ENCODE data around the gene HOMER2. TPM values are rescaled to one million over a fixed set of nuclear protein-coding genes. Genes with fewer than 3 reads are reported as not detected.
A peak's percentile ranks its signal among the peaks of the same experiment; 100 is the strongest.

Gene HOMER2
- total RNA-seq, 4 donors from 2014 or later, result 30.9 to 59.0 (median 39.4) TPM

DNA sequence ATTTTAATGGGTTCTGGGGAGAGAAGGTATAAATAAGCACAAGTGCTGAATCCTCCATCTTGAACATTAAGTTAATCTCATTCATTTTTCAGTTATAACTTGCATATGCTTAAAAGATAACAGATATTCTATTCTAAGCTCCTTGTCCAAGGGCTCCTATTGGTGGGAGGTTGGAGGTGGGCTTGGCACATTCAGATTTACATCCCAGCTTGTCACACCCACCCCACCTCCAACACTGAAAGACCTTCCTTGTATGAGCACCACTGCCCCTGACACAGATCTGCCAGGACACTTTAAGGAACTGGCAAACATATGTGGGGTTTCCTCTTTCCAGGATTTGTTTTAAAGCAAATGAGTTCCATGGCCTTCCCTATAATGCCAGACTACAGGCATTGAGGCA is 30.6 kb downstream of the HOMER2 start:
- H3K27ac ChIP-seq, result no peak overlapping the region
- TF ChIP-seq POLR2A (IDR thresholded peaks at IDR 0.05), result no peak
- TF ChIP-seq, protein P1, sequence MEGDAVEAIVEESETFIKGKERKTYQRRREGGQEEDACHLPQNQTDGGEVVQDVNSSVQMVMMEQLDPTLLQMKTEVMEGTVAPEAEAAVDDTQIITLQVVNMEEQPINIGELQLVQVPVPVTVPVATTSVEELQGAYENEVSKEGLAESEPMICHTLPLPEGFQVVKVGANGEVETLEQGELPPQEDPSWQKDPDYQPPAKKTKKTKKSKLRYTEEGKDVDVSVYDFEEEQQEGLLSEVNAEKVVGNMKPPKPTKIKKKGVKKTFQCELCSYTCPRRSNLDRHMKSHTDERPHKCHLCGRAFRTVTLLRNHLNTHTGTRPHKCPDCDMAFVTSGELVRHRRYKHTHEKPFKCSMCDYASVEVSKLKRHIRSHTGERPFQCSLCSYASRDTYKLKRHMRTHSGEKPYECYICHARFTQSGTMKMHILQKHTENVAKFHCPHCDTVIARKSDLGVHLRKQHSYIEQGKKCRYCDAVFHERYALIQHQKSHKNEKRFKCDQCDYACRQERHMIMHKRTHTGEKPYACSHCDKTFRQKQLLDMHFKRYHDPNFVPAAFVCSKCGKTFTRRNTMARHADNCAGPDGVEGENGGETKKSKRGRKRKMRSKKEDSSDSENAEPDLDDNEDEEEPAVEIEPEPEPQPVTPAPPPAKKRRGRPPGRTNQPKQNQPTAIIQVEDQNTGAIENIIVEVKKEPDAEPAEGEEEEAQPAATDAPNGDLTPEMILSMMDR (IDR thresholded peaks at IDR 0.05), result no peak
- H3K36me3 ChIP-seq, result no peaks in the 10 kb centered on the region
- no peak for DNase-seq
- H3K27me3 ChIP-seq, result no peaks in the 10 kb centered on the region
- peaks cover 7 to 27% (median 10%) of the 10 kb centered on the region in 3 donors for H3K4me1 ChIP-seq
- intact Hi-C loops (cut with DNase I), result no loop called here
- no peaks in the 10 kb centered on the region for H3K9me3 ChIP-seq
- H3K4me3 ChIP-seq, result no peak overlapping the region

- no peak overlapping the region for H3K4me3 ChIP-seq
- 80 to 91% methylated on average over 7 to 8 of the region's 8 CpGs for WGBS, 2 donors
- TF ChIP-seq, protein P1 (IDR thresholded peaks at IDR 0.05), result no peak
- TF ChIP-seq POLR2A (IDR thresholded peaks at IDR 0.05), result no peak
- H3K27ac ChIP-seq, result no peak overlapping the region
- no peak for DNase-seq
- H3K27me3 ChIP-seq, result no peaks in the 10 kb centered on the region
- no peaks in the 10 kb centered on the region for H3K9me3 ChIP-seq
- H3K4me1 ChIP-seq, result peaks cover 7 to 24% (median 10%) of the 10 kb centered on the region in 3 donors
- no peaks in the 10 kb centered on the region for H3K36me3 ChIP-seq
- intact Hi-C loops (cut with DNase I), result no loop called here
Observed at GRCh38 chr15:82921242-82921641, 31.3 kb downstream of the HOMER2 start.

DNA sequence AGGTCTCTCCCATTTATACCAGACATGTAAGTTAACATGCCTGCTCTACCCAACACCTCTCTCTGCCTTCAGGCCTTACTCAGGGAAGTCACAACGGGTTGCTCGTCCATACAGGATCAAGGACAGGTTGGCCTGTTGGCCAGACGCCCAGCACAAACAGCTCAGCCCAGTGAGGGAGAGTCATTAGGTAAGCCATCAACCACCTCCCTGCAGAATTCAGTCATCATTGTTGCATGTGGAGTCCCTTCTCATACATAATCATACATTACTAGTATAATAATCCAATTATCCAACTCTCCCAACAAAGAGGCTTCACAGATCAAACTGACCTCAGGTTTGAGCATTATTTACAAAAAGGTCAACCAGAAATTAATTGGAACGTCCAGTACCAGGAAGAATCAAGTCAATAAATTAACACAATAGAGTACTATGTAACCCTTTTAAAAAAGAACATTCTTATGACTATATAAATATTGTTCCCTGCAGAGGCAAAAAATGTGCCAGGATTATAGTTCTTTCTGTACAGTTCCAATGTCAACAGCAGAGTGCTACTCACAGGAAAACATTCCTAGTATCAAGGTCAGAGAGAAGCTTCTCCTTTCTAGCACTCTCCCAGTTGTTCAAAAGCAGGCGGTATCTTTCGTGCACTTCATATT is 33.2 kb downstream of the HOMER2 start:
- H3K36me3 ChIP-seq, result no peaks in the 10 kb centered on the region
- H3K27ac ChIP-seq, result peak overlapping the region; percentile 3 to 61 (median 55)
- no peaks in the 10 kb centered on the region for H3K27me3 ChIP-seq
- intact Hi-C loops (cut with DNase I), result no loop called here
- 55 to 73% methylated on average over 3 to 5 of the region's 6 CpGs for WGBS, 2 donors
- peaks cover 7 to 24% (median 10%) of the 10 kb centered on the region in 3 donors for H3K4me1 ChIP-seq
- TF ChIP-seq, protein P1 (IDR thresholded peaks at IDR 0.05), result no peak
- no peak for TF ChIP-seq POLR2A (IDR thresholded peaks at IDR 0.05)
- no peaks in the 10 kb centered on the region for H3K9me3 ChIP-seq
- DNase-seq, result no peak
- H3K4me3 ChIP-seq, result no peak overlapping the region

DNA sequence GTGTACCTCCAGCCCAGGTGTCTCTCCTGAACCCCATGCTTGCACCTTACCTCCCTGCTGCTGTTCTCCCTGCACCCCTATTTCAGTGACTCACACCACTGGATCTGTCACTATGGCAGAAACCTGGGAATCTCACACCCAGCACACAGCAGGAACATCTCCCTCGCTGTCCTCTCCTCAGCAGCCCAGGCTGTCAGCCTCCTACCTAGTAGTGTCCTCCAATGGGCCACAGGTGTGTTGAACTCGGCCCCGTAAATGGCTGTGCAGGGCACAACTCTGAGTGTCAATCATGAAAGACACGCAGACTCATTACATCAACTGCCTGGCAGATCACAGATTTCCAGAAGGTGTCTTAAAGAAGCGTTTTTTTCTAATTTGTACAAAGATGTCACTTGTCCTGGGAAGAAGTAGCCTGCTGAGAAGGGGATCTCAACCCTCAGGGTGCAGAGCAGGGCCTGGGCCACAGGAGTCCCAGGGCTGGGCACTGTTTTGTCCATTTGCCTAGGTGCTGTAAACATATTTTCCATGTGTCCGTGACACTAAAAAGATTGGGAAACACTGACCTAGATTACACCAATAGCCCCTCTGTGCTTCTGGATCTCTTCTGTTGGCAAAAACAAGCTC is 33.8 kb downstream of the HOMER2 start:
- no peaks in the 10 kb centered on the region for H3K9me3 ChIP-seq
- no peaks in the 10 kb centered on the region for H3K27me3 ChIP-seq
- H3K36me3 ChIP-seq, result no peaks in the 10 kb centered on the region
- H3K4me1 ChIP-seq, result peaks cover 7 to 24% (median 10%) of the 10 kb centered on the region in 3 donors
- H3K4me3 ChIP-seq, result no peak overlapping the region
- H3K27ac ChIP-seq, result peak overlapping the region in 3 of 4 donors; percentile 55 to 61 (median 55)
- WGBS, 2 donors, result 75 to 82% methylated on average over 6 of the region's 6 CpGs
- no peak for DNase-seq
- intact Hi-C loops (cut with DNase I), result no loop called here
- TF ChIP-seq POLR2A (IDR thresholded peaks at IDR 0.05), result no peak
- TF ChIP-seq, protein P1 (IDR thresholded peaks at IDR 0.05), result no peak

GRCh38 chr15:82918162-82918561 is 34.4 kb downstream of the HOMER2 start:
- H3K4me1 ChIP-seq, result peaks cover 7 to 24% (median 10%) of the 10 kb centered on the region in 3 donors
- no peaks in the 10 kb centered on the region for H3K27me3 ChIP-seq
- TF ChIP-seq, protein P1 (IDR thresholded peaks at IDR 0.05), result no peak
- TF ChIP-seq POLR2A (IDR thresholded peaks at IDR 0.05), result no peak
- DNase-seq, result no peak
- H3K27ac ChIP-seq, result peak overlapping the region in 1 of 4 donors; percentile 55
- H3K36me3 ChIP-seq, result no peaks in the 10 kb centered on the region
- intact Hi-C loops (cut with DNase I), result no loop called here
- WGBS, 2 donors, result 84 to 100% methylated on average over 3 to 4 of the region's 6 CpGs
- no peaks in the 10 kb centered on the region for H3K9me3 ChIP-seq
- no peak overlapping the region for H3K4me3 ChIP-seq

Measured in esophagus squamous epithelium (tissue), 5 donors.